ENCODE measurements around the gene ADCY3. TPM values are rescaled to one million over a fixed set of nuclear protein-coding genes. Genes with fewer than 3 reads are reported as not detected.

The ADCY3 gene
- total and polyA plus RNA-seq, 4 donors: 7.6 to 144 (median 80.0) TPM

DNA sequence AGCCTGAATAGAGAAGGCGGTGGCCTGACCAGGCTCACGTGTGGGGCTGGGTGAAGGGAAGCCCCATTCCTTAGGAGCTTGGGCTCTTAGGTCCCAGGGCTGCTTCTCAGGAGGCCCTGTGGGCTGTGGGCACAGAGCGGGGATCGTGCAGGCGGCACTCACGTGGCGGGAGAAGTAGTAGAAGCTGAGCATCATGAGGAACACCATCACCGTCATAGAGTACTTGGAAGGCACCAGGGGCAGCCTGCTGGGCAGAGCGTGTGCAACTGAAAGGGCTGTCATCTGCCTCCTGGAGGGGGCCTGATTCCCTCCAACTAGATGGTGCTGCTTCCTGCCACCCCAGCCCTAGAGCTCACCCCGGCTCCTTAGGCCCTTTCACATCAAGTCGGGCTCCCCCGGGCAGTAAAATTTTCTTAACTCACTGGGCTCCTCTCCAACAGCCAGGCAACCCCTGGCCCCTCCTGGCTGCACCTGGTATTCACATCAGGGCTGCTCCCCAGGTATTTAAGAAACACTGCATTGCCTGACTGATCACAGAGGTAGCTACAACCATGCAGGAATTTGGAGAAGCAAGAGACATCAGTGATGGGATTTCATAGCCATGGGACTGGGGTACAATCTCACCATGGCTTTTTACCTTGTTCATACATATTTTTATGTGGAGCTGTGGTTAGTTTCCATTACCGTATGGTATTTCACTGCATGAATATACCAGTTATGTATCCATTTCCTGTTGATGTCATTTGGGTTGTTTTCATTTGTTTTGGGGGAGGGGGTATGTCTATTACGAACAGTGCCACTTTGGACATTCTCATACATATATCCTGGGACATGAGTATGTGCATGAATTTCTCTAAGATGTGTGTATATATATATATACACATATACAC lies 93.9 kb downstream of the ADCY3 start:
- Histone ChIP-seq H3K36me3 (ENCODE audit: control insufficient read depth in 1 of 2, insufficient read depth in 2 of 2, low read length in 1 of 2) (peaks cover 0 to 2% of the 10 kb centered on the region in 2 donors), H3K4me1 (ENCODE audit: control insufficient read depth in 1 of 2, insufficient read depth in 2 of 2, low read length in 2 of 2) (no peaks in the 10 kb centered on the region), H3K9me3 (ENCODE audit: control insufficient read depth, low read length) (no peaks in the 10 kb centered on the region), H3K4me3 (ENCODE audit: low read length in 2 of 2) (no peak overlapping the region), H3K27ac (ENCODE audit: low read depth in 1 of 2, low read length in 2 of 2) (no peak overlapping the region), H3K27me3 (ENCODE audit: control insufficient read depth in 1 of 2, insufficient read depth in 2 of 2, low read length in 1 of 2) (no peaks in the 10 kb centered on the region)
- ATAC-seq (ENCODE audit: low FRiP score) (no peak), DNase-seq (peak in 1 of 2 donors; percentile 52)
- 87% methylated on average over 14 of the region's 14 CpGs for WGBS, 2 donors
- intact Hi-C loops (cut with DNase I): loop anchor here in 1 of 2 donors (2.0 kb wide), 1 partner anchor 415 kb away; no protein-coding TSS in a partner anchor

DNA sequence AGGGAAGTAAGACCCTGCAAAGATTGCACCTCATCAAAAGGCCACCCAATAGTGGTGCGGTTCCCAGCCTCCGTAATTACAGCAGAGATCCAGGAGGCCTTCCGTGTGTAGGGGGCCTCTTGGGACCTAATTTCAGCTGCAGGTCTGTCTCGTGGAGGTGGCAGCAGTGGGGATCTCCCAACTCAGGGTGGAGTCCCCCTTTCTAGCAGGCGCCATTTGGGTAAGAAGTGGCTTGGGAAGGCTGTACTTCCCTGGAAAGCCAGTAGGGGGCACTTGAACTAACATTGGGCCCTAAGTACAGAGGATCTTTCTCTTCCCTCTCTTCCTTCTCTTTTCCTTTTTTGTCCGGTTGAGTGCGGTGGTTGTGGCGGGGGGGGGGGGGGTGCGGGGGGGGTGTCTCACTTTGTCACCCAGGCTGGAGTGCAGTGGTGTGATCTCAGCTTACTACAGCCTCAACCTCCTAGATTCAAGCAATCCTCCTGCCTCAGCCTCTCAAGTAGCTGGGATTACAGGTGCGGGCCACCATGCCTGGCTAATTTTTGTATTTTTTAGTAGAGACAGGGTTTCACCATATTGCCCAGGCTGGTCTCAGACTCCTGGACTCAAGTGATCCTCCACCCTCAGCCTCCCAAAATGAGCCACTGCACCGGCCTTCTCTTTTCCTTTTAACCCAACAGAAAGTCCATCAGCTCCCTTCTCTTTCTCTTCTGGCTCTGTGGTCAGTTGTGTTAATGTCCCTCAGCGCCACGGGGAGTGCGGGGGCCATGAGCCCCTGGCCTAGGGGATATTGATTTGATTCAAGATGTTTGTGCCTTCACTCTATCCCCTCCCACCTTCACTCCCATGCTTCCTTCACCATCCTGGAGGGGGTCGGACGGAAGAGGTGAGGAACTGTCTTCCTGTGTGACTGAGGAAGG lies 94.8 kb downstream of the ADCY3 start:
- no peak overlapping the region for H3K4me3 ChIP-seq (ENCODE audit: low read length in 2 of 2)
- no peaks in the 10 kb centered on the region for H3K4me1 ChIP-seq (ENCODE audit: control insufficient read depth in 1 of 2, insufficient read depth in 2 of 2, low read length in 2 of 2)
- intact Hi-C loops (cut with DNase I): no loop called here
- peak in 1 of 2 donors; percentile 57 for DNase-seq
- 88 to 91% methylated on average over 15 to 16 of the region's 16 CpGs for WGBS, 2 donors
- no peak overlapping the region for H3K27ac ChIP-seq (ENCODE audit: low read depth in 1 of 2, low read length in 2 of 2)
- ATAC-seq (ENCODE audit: low FRiP score): no peak
- H3K9me3 ChIP-seq (ENCODE audit: control insufficient read depth, low read length): no peaks in the 10 kb centered on the region
- no peaks in the 10 kb centered on the region for H3K27me3 ChIP-seq (ENCODE audit: control insufficient read depth in 1 of 2, insufficient read depth in 2 of 2, low read length in 1 of 2)
- H3K36me3 ChIP-seq (ENCODE audit: control insufficient read depth in 1 of 2, insufficient read depth in 2 of 2, low read length in 1 of 2): peaks cover 0 to 2% of the 10 kb centered on the region in 2 donors

DNA sequence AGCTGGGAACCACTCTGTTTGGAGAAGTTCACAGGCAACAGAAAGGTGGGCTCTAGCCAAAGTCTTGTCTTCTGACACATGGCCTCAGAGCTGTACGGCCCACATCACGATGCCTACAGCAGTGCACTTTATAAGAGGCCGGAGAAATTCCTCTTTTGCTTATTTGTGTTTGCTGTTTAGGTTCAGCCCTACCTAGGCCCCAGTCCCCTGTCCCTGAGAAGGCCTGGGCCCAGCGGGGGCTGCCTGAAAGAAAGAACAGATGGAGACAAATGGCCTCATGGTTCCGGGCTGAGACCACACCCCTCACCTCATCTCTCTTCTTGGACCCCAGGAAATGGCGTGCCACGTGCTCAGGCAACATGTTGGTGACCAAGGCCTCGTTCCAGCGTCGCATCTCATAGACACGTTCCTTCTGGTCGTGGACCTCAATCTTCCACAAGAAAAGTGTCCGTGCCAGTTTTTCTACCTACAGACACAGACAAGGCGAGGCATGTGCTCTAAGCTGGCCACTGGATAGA lies 95.9 kb downstream of the ADCY3 start:
- H3K9me3 ChIP-seq (ENCODE audit: control insufficient read depth, low read length): no peaks in the 10 kb centered on the region
- no peaks in the 10 kb centered on the region for H3K27me3 ChIP-seq (ENCODE audit: control insufficient read depth in 1 of 2, insufficient read depth in 2 of 2, low read length in 1 of 2)
- no peak overlapping the region for H3K27ac ChIP-seq (ENCODE audit: low read depth in 1 of 2, low read length in 2 of 2)
- DNase-seq (peak in 1 of 2 donors; percentile 59), ATAC-seq (ENCODE audit: low FRiP score) (no peak)
- WGBS, 2 donors: 90 to 92% methylated on average over 14 of the region's 14 CpGs
- H3K4me1 ChIP-seq (ENCODE audit: control insufficient read depth in 1 of 2, insufficient read depth in 2 of 2, low read length in 2 of 2): no peaks in the 10 kb centered on the region
- intact Hi-C loops (cut with DNase I): no loop called here
- H3K36me3 ChIP-seq (ENCODE audit: control insufficient read depth in 1 of 2, insufficient read depth in 2 of 2, low read length in 1 of 2): peaks cover 0 to 2% of the 10 kb centered on the region in 2 donors
- H3K4me3 ChIP-seq (ENCODE audit: low read length in 2 of 2): no peak overlapping the region

DNA sequence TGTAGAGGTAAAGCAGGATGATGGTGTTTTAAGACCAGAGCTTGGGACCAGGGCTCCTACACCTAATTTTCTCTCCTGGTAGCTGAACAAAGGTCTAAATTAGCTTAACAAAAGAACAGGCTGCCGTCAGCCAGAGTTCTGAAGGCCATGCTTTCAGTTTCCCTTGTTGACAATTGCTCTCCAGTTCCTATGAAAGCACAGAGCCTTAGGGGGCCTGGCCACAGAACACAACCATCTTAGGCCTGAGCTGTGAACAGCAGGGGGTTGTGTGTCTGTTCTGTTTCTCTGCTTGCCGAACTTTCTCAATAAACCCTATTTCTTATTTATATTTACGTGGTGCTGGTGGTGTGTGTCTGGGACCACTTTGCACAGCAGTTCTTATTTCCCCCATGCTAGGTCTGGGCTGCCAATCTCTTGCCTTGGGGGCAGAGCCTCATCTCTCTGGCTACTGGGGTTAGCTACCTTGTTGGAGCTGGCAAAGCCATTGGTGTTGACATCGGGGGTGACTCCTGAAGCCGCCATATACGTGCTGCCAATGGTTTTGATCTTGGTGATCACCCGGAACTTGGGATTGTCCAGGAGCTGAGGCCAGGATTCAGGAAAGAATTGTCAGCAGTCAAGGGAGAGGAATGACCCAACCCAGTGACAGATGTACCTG lies 97.9 kb downstream of the ADCY3 start:
- Histone ChIP-seq H3K4me3 (ENCODE audit: low read length in 2 of 2) (no peak overlapping the region), H3K27ac (ENCODE audit: low read depth in 1 of 2, low read length in 2 of 2) (no peak overlapping the region), H3K4me1 (ENCODE audit: control insufficient read depth in 1 of 2, insufficient read depth in 2 of 2, low read length in 2 of 2) (no peaks in the 10 kb centered on the region), H3K36me3 (ENCODE audit: control insufficient read depth in 1 of 2, insufficient read depth in 2 of 2, low read length in 1 of 2) (peaks cover 0 to 2% of the 10 kb centered on the region in 2 donors), H3K27me3 (ENCODE audit: control insufficient read depth in 1 of 2, insufficient read depth in 2 of 2, low read length in 1 of 2) (no peaks in the 10 kb centered on the region), H3K9me3 (ENCODE audit: control insufficient read depth, low read length) (no peaks in the 10 kb centered on the region)
- WGBS, 2 donors: 81 to 82% methylated on average over 7 of the region's 7 CpGs
- DNase-seq (peak in 1 of 2 donors; percentile 41), ATAC-seq (ENCODE audit: low FRiP score) (no peak)
- intact Hi-C loops (cut with DNase I): no loop called here

DNA sequence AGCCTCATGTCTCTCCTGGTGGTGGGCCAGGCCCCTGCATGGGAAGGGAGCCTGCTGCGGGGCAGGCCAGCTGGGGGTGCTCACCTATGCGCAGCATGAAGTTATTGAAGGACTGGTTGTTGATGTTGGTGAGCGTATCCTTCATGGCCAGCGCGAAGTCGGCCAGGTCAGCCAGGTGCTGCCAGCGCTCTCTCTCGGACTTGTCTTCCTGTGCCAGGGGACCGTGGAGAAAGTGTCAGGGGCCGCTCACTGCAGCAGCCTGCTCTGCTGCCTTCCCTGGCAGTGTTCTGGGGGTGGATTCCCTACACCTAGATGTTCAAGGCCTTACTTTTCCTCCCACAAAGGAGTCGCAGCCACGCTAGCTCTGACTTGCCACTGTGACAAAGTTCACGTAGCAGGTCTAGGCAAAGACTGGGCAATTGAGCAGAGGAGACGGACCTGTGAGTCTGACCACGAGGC lies 98.6 kb downstream of the ADCY3 start:
- Histone ChIP-seq H3K9me3 (ENCODE audit: control insufficient read depth, low read length) (no peaks in the 10 kb centered on the region), H3K27ac (ENCODE audit: low read depth in 1 of 2, low read length in 2 of 2) (no peak overlapping the region), H3K4me1 (ENCODE audit: control insufficient read depth in 1 of 2, insufficient read depth in 2 of 2, low read length in 2 of 2) (no peaks in the 10 kb centered on the region), H3K4me3 (ENCODE audit: low read length in 2 of 2) (no peak overlapping the region), H3K36me3 (ENCODE audit: control insufficient read depth in 1 of 2, insufficient read depth in 2 of 2, low read length in 1 of 2) (peaks cover 0 to 2% of the 10 kb centered on the region in 2 donors), H3K27me3 (ENCODE audit: control insufficient read depth in 1 of 2, insufficient read depth in 2 of 2, low read length in 1 of 2) (no peaks in the 10 kb centered on the region)
- peak in 1 of 2 donors; percentile 68 for DNase-seq
- 91 to 93% methylated on average over 15 of the region's 15 CpGs for WGBS, 2 donors
- no peak for ATAC-seq (ENCODE audit: low FRiP score)
- intact Hi-C loops (cut with DNase I): no loop called here

DNA sequence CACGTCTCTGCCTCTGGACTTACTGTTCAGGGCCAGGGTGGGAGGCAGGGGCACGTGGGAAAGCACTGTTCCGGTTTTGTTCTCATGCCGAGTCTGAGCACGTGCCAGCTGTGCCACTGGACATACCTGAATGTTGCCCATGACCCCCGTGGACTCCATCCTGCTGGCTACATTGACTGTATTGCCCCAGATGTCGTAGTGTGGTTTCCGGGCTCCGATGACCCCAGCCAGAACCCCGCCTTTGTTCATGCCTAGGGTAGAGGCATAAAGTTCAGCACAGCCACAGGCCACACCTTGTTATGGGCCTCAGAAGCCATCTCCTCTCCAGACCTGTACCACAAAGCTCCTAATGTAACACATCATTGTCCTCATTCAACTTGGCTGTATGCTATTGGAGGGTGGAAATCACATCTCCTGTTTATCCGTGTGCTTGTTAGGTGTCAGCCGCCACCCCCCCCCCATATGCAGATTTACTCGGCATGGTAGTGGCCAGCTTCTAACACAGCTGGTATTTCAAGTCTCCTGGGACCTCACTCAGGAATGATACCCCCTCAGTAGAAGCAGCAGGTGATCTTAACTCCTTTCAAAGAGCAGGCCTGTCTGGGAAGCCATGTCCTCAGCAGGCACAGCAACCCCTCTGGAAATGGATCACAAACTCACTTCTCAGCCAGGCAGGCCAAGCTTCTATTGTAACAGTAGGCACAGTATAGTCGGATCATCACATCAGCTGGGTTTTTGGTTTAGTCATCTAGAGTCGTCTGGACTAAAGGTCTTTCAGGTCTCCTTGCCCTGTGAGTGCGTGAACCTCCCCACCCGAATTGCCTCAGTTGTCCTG lies 99.2 kb downstream of the ADCY3 start:
- WGBS, 2 donors: 88% methylated on average over 17 of the region's 17 CpGs
- no peak overlapping the region for H3K4me3 ChIP-seq (ENCODE audit: low read length in 2 of 2)
- no peaks in the 10 kb centered on the region for H3K27me3 ChIP-seq (ENCODE audit: control insufficient read depth in 1 of 2, insufficient read depth in 2 of 2, low read length in 1 of 2)
- H3K27ac ChIP-seq (ENCODE audit: low read depth in 1 of 2, low read length in 2 of 2): no peak overlapping the region
- H3K9me3 ChIP-seq (ENCODE audit: control insufficient read depth, low read length): no peaks in the 10 kb centered on the region
- no peak for ATAC-seq (ENCODE audit: low FRiP score)
- no peaks in the 10 kb centered on the region for H3K4me1 ChIP-seq (ENCODE audit: control insufficient read depth in 1 of 2, insufficient read depth in 2 of 2, low read length in 2 of 2)
- intact Hi-C loops (cut with DNase I): no loop called here
- DNase-seq: peak in 1 of 2 donors; percentile 43
- peaks cover 0 to 4% of the 10 kb centered on the region in 2 donors for H3K36me3 ChIP-seq (ENCODE audit: control insufficient read depth in 1 of 2, insufficient read depth in 2 of 2, low read length in 1 of 2)

DNA sequence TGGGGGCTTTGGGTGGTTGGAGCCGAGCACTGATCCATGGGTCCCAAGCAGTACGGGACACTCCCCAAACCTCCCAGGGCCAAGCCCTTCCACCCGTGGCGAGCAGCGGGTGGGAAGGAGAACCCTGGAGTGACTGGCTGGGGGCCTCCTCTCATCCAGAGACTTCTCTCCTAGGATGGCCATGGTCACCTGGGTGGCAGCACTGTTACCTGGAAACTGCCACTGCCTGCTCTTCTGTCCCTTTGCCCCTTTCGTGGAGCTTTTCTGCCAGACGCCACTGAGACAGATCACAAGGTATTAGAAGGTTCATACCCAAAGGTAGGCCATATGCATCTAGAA lies 99.9 kb downstream of the ADCY3 start:
- intact Hi-C loops (cut with DNase I): no loop called here
- DNase-seq (no peak), ATAC-seq (ENCODE audit: low FRiP score) (no peak)
- no peaks in the 10 kb centered on the region for H3K27me3 ChIP-seq (ENCODE audit: control insufficient read depth in 1 of 2, insufficient read depth in 2 of 2, low read length in 1 of 2)
- H3K4me3 ChIP-seq (ENCODE audit: low read length in 2 of 2): no peak overlapping the region
- WGBS, 2 donors: 87 to 92% methylated on average over 7 of the region's 7 CpGs
- H3K4me1 ChIP-seq (ENCODE audit: control insufficient read depth in 1 of 2, insufficient read depth in 2 of 2, low read length in 2 of 2): no peaks in the 10 kb centered on the region
- peaks cover 0 to 5% of the 10 kb centered on the region in 2 donors for H3K36me3 ChIP-seq (ENCODE audit: control insufficient read depth in 1 of 2, insufficient read depth in 2 of 2, low read length in 1 of 2)
- no peaks in the 10 kb centered on the region for H3K9me3 ChIP-seq (ENCODE audit: control insufficient read depth, low read length)
- no peak overlapping the region for H3K27ac ChIP-seq (ENCODE audit: low read depth in 1 of 2, low read length in 2 of 2)

Measured in aorta (tissue), 5 donors.